ENCODE measurements around the gene TUBA1B. TPM values are rescaled to one million over a fixed set of nuclear protein-coding genes. Genes with fewer than 3 reads are reported as not detected.

Gene TUBA1B
- total RNA-seq, 3 donors from 2014 or later: 391 to 679 (median 491) TPM

- no peaks in the 10 kb centered on the region for H3K9me3 ChIP-seq
- intact Hi-C loops (cut with DNase I, micrococcal nuclease): no loop called here
- no peaks in the 10 kb centered on the region for H3K4me1 ChIP-seq (ENCODE audit: low read depth)
- TF ChIP-seq CTCF (IDR thresholded peaks at IDR 0.05): no peak
- H3K36me3 ChIP-seq (ENCODE audit: low read depth): no peaks in the 10 kb centered on the region
- no peak overlapping the region for H3K4me3 ChIP-seq
- ATAC-seq: no peak
- no peak for DNase-seq
Observed at GRCh38 chr12:49161092-49161795, 30.0 kb upstream of the TUBA1B start.

GRCh38 chr12:49160399-49160798 is 29.2 kb upstream of the TUBA1B start:
- TF ChIP-seq CTCF (IDR thresholded peaks at IDR 0.05): no peak
- no peak for DNase-seq
- Histone ChIP-seq H3K4me3 (no peak overlapping the region), H3K4me1 (ENCODE audit: low read depth) (no peaks in the 10 kb centered on the region), H3K9me3 (no peaks in the 10 kb centered on the region), H3K36me3 (ENCODE audit: low read depth) (no peaks in the 10 kb centered on the region)
- no peak for ATAC-seq
- intact Hi-C loops (cut with DNase I, micrococcal nuclease): no loop called here

- no peaks in the 10 kb centered on the region for H3K9me3 ChIP-seq
- no peak overlapping the region for H3K4me3 ChIP-seq
- DNase-seq: no peak
- no peak for TF ChIP-seq CTCF (IDR thresholded peaks at IDR 0.05)
- no peaks in the 10 kb centered on the region for H3K36me3 ChIP-seq (ENCODE audit: low read depth)
- H3K4me1 ChIP-seq (ENCODE audit: low read depth): no peaks in the 10 kb centered on the region
- intact Hi-C loops (cut with DNase I, micrococcal nuclease): no loop called here
- ATAC-seq: no peak
Observed at GRCh38 chr12:49154221-49154620, 23.0 kb upstream of the TUBA1B start.

GRCh38 chr12:49147384-49147783 is 16.2 kb upstream of the TUBA1B start:
- no peaks in the 10 kb centered on the region for H3K9me3 ChIP-seq
- no peak for DNase-seq
- ATAC-seq: no peak
- no peak for TF ChIP-seq CTCF (IDR thresholded peaks at IDR 0.05)
- no peaks in the 10 kb centered on the region for H3K4me1 ChIP-seq (ENCODE audit: low read depth)
- no peaks in the 10 kb centered on the region for H3K36me3 ChIP-seq (ENCODE audit: low read depth)
- intact Hi-C loops (cut with DNase I, micrococcal nuclease): no loop called here
- H3K4me3 ChIP-seq: no peak overlapping the region

GRCh38 chr12:49146406-49146805 is 15.2 kb upstream of the TUBA1B start:
- no peaks in the 10 kb centered on the region for H3K4me1 ChIP-seq (ENCODE audit: low read depth)
- intact Hi-C loops (cut with DNase I, micrococcal nuclease): no loop called here
- H3K36me3 ChIP-seq (ENCODE audit: low read depth): no peaks in the 10 kb centered on the region
- H3K4me3 ChIP-seq: no peak overlapping the region
- no peak for TF ChIP-seq CTCF (IDR thresholded peaks at IDR 0.05)
- no peaks in the 10 kb centered on the region for H3K9me3 ChIP-seq
- DNase-seq: no peak
- no peak for ATAC-seq

DNA sequence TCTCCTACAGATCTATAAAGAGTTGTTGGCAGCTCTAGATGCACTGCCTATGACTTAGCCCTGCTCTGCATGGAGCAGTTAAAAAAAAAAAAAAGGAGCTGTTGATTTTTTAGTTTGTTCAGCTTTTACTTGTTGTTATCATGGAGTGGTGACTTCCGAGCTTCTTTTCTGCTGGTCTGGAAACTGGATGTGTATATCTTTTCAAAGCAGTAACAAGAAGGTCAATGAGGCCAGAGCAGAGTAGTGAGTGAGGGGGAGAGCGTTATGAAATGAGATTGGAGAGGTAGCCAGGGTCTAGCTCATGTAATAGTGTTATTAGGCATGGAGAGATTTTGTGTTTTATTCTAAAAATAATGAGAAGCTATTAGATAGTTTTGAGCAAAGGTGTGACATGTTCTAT is 13.2 kb upstream of the TUBA1B start:
- no peak for TF ChIP-seq CTCF (IDR thresholded peaks at IDR 0.05)

More for the DNA sequence above, 13.2 kb upstream of the TUBA1B start:
- no peaks in the 10 kb centered on the region for H3K36me3 ChIP-seq (ENCODE audit: low read depth)
- no peak for ATAC-seq
- no peaks in the 10 kb centered on the region for H3K9me3 ChIP-seq
- no peak for DNase-seq
- intact Hi-C loops (cut with DNase I, micrococcal nuclease): no loop called here
- H3K4me3 ChIP-seq: no peak overlapping the region
- no peaks in the 10 kb centered on the region for H3K4me1 ChIP-seq (ENCODE audit: low read depth)
